CD4-positive, alpha-beta T cell (primary cell): ENCODE results near the gene ROR1. TPM values are rescaled to one million over a fixed set of nuclear protein-coding genes. Genes with fewer than 3 reads are reported as not detected.

ENCODE experiments used
- ATAC-seq: fragments of 200-7000 bp; cut with Tn5 transposase; one replicate; pipeline ENCODE4 v1.10.0; 2022; ENCODE audit warnings: mild to moderate bottlenecking; ENCODE audit not compliant: poor library complexity
- CTCF ChIA-PET: fragments of 350-600 bp; sonication (Branson Sonifier 250); formaldehyde crosslinking; loops from one replicate; lab custom pipeline; 2021; ENCODE audit warnings: antibody characterized with exemption, inconsistent platforms; lab: Charles Lee
- POLR2A ChIA-PET: fragments of 350-600 bp; sonication (Branson Sonifier 250); formaldehyde crosslinking; loops from one replicate; lab custom pipeline; 2021; ENCODE audit warnings: antibody characterized with exemption, inconsistent platforms; lab: Charles Lee
- DNase-seq, 14 experiments: peaks; one replicate each; pipeline ENCODE4 v3.0.0-alpha.2; 2013 to 2020; ENCODE audit warnings: mixed read lengths in 2 of 14
- H3K27ac ChIP-seq, 2 donors: one replicate each; pipeline versions ENCODE4 v1.5.1 to v1.7.0; 2013; ENCODE audit warnings: low read length in 2 of 2, low read depth in 1 of 2, mild to moderate bottlenecking in 1 of 2
- H3K27me3 ChIP-seq, 2 experiments: 1 replicate in 1 of 2; 2 replicates in 1 of 2; pipeline versions ENCODE4 v1.6.1 to v1.7.0; 2013; ENCODE audit warnings: low read length in 2 of 2, control low read depth in 1 of 2, mild to moderate bottlenecking in 1 of 2, moderate library complexity in 1 of 2; ENCODE audit not compliant: insufficient read depth in 2 of 2, control insufficient read depth in 1 of 2
- H3K36me3 ChIP-seq: one replicate; pipeline ENCODE4 v1.6.1; 2013; ENCODE audit warnings: low read length, control low read depth; ENCODE audit not compliant: insufficient read depth
- H3K4me1 ChIP-seq: one replicate; pipeline ENCODE4 v1.6.1; 2013; ENCODE audit warnings: low read length, control low read depth; ENCODE audit not compliant: insufficient read depth
- H3K4me3 ChIP-seq: one replicate; pipeline ENCODE4 v1.5.1; 2013; ENCODE audit warnings: mild to moderate bottlenecking, low read length, moderate library complexity
- H3K9me3 ChIP-seq, 2 experiments: 1 replicate in 1 of 2; 2 replicates in 1 of 2; pipeline versions ENCODE4 v1.6.1 to v1.7.0; 2013; ENCODE audit warnings: low read length in 2 of 2, mild to moderate bottlenecking in 2 of 2, control low read depth in 1 of 2, moderate library complexity in 1 of 2; ENCODE audit not compliant: control insufficient read depth in 1 of 2, insufficient read depth in 1 of 2
- H3K27ac Mint-ChIP-seq: one replicate; pipeline ENCODE4 v1.8.0; 2020; ENCODE audit warnings: mixed read lengths
- H3K27me3 Mint-ChIP-seq: one replicate; pipeline ENCODE4 v1.8.0; 2021; ENCODE audit warnings: mixed read lengths
- H3K36me3 Mint-ChIP-seq: one replicate; pipeline ENCODE4 v1.8.0; 2021; ENCODE audit warnings: low read depth, mixed read lengths
- H3K4me1 Mint-ChIP-seq: one replicate; pipeline ENCODE4 v1.8.0; 2021; ENCODE audit warnings: low read depth, mixed read lengths
- H3K4me3 Mint-ChIP-seq: one replicate; pipeline ENCODE4 v1.8.0; 2020; ENCODE audit warnings: mild to moderate bottlenecking, mixed read lengths
- H3K9me3 Mint-ChIP-seq: one replicate; pipeline ENCODE4 v1.8.0; 2020; ENCODE audit warnings: mixed read lengths
- CTCF ChIP-seq: fragments of 200-600 bp; IDR thresholded peaks from one replicate; pipeline ENCODE4 v1.8.0; 2022; ENCODE audit warnings: antibody characterized with exemption, mild to moderate bottlenecking
- intact Hi-C, 2 experiments: fragments of 100-400 bp; cut with DNase I in 1 of 2; cut with micrococcal nuclease in 1 of 2; formaldehyde crosslinking; loops; one replicate each; pipeline versions ENCODE4 v1.15.1 to v1.9.0; 2023 to 2025; cut with DNase I, micrococcal nuclease
- total RNA-seq, 174 experiments: library from RNA in 2 of 174; stranded (reverse) in 2 of 174; gene quantifications; one replicate each; pipeline ENCODE4 v1.2.3 and lab custom pipeline; 2021 to 2026

Gene ROR1
- total RNA-seq, 2 experiments from 2014 or later, result not detected

GRCh38 chr1:63792152-63792551 is 18.3 kb downstream of the ROR1 start:
- TF ChIP-seq CTCF, result no peak
- intact Hi-C loops, result no loop called here
- no peak for ATAC-seq
- Histone ChIP-seq H3K4me1 (no peaks in the 10 kb centered on the region), H3K9me3 (no peaks in the 10 kb centered on the region), H3K27ac (no peak overlapping the region), H3K4me3 (no peak overlapping the region), H3K27me3 (no peaks in the 10 kb centered on the region), H3K36me3 (no peaks in the 10 kb centered on the region)
- ChIA-PET POLR2A (no interaction called here), CTCF (no interaction called here)
- H3K4me3 Mint-ChIP-seq, result no peak overlapping the region
- H3K9me3 Mint-ChIP-seq, result no peaks in the 10 kb centered on the region
- no peak overlapping the region for H3K27ac Mint-ChIP-seq
- no peaks in the 10 kb centered on the region for H3K36me3 Mint-ChIP-seq
- DNase-seq, result no peak
- H3K27me3 Mint-ChIP-seq, result no peaks in the 10 kb centered on the region
- no peaks in the 10 kb centered on the region for H3K4me1 Mint-ChIP-seq

- no peaks in the 10 kb centered on the region for H3K4me1 Mint-ChIP-seq
- ChIA-PET CTCF (no interaction called here), POLR2A (no interaction called here)
- Histone ChIP-seq H3K27ac (no peak overlapping the region), H3K9me3 (no peaks in the 10 kb centered on the region), H3K27me3 (no peaks in the 10 kb centered on the region), H3K4me1 (no peaks in the 10 kb centered on the region), H3K36me3 (no peaks in the 10 kb centered on the region), H3K4me3 (no peak overlapping the region)
- no peaks in the 10 kb centered on the region for H3K36me3 Mint-ChIP-seq
- no peak overlapping the region for H3K27ac Mint-ChIP-seq
- intact Hi-C loops, result no loop called here
- no peaks in the 10 kb centered on the region for H3K27me3 Mint-ChIP-seq
- H3K9me3 Mint-ChIP-seq, result no peaks in the 10 kb centered on the region
- no peak overlapping the region for H3K4me3 Mint-ChIP-seq
- ATAC-seq (no peak), DNase-seq (no peak)
- no peak for TF ChIP-seq CTCF
Observed at GRCh38 chr1:63793741-63794240, 20.0 kb downstream of the ROR1 start.

- no peaks in the 10 kb centered on the region for H3K27me3 ChIP-seq
- no peaks in the 10 kb centered on the region for H3K9me3 Mint-ChIP-seq
- no peaks in the 10 kb centered on the region for H3K27me3 Mint-ChIP-seq
- H3K4me3 Mint-ChIP-seq, result no peak overlapping the region
- no peak for TF ChIP-seq CTCF
- ChIA-PET POLR2A (no interaction called here), CTCF (no interaction called here)
- no peak overlapping the region for H3K4me3 ChIP-seq
- no peak for ATAC-seq
- no peaks in the 10 kb centered on the region for H3K4me1 ChIP-seq
- H3K27ac Mint-ChIP-seq, result no peak overlapping the region
- no peaks in the 10 kb centered on the region for H3K36me3 ChIP-seq
- H3K27ac ChIP-seq, result no peak overlapping the region
- no peaks in the 10 kb centered on the region for H3K4me1 Mint-ChIP-seq
- H3K9me3 ChIP-seq, result no peaks in the 10 kb centered on the region
- intact Hi-C loops, result no loop called here
- DNase-seq, result no peak
- no peaks in the 10 kb centered on the region for H3K36me3 Mint-ChIP-seq
Observed at GRCh38 chr1:63794354-63794753, 20.5 kb downstream of the ROR1 start.
